HFF-Myc (cell line): ENCODE measurements around the gene ZSCAN10.

Source experiments
- DNase-seq: peaks from one replicate; pipeline ENCODE4 v3.0.0-alpha.2; 2011; ENCODE audit warnings: low read depth; ENCODE audit errors: extremely low read depth
- H3K4me3 ChIP-seq: replicated peaks from 2 replicates; pipeline ENCODE4 v1.5.1; 2011; ENCODE audit warnings: low read depth, mild to moderate bottlenecking, control low read depth, low read length
- TF ChIP-seq, protein P1 (sequence below): IDR thresholded peaks from 2 replicates; pipeline ENCODE4 v1.5.1; 2012; ENCODE audit warnings: mild to moderate bottlenecking, low read depth, low read length, control low read depth; ENCODE audit errors: missing control alignments

Gene ZSCAN10

DNA sequence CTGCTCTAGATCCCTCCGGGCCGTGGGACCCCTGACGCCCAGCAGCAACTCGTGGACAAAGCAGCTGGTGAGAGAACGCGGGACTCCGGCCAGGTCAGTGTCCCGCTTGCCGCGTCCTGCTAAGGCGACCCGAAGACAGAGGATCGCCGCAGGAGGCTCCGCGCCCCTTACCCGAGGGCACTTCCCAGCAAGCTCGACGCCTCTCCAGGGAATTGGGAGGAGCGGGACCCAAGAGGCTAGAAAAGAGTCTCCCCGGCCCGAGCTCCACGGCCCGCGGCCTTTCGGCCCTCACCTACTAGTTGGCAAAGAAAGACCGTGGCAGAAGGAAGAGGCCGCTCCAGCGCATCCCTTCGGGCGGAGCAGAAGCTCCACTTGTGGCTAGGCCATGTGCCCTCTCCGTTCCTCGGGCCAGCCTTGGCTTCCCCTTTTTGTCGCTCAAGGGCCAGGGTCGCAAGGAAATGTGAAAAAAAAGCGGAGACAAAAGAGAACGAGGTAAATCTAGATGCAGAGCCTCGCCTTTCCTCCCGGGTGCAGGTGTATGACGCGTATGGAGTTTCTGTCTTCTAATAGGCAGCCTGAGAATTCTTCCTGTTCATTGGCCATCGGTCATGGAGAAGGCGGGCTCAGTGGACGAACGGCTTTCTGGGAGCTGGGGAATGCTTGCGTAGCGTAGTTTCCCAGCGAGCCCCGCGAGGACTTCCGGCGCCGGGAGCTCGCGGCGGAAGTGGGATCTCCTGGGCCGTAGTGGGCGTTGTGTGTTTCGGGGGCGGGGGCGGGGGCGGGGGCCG is 35.4 kb upstream of the ZSCAN10 start, which contains the start of gene ZNF213:
ZNF213 (plus strand) TSS at position 692 of the 788 bp plus-strand sequence. CDS start 2,252 bp downstream, outside the sequence.
- H3K4me3 ChIP-seq, result peak within 1 kb of the TSS; percentile 98
- DNase-seq, result peak; percentile 97
- TF ChIP-seq, protein P1, sequence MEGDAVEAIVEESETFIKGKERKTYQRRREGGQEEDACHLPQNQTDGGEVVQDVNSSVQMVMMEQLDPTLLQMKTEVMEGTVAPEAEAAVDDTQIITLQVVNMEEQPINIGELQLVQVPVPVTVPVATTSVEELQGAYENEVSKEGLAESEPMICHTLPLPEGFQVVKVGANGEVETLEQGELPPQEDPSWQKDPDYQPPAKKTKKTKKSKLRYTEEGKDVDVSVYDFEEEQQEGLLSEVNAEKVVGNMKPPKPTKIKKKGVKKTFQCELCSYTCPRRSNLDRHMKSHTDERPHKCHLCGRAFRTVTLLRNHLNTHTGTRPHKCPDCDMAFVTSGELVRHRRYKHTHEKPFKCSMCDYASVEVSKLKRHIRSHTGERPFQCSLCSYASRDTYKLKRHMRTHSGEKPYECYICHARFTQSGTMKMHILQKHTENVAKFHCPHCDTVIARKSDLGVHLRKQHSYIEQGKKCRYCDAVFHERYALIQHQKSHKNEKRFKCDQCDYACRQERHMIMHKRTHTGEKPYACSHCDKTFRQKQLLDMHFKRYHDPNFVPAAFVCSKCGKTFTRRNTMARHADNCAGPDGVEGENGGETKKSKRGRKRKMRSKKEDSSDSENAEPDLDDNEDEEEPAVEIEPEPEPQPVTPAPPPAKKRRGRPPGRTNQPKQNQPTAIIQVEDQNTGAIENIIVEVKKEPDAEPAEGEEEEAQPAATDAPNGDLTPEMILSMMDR, result no peak

DNA sequence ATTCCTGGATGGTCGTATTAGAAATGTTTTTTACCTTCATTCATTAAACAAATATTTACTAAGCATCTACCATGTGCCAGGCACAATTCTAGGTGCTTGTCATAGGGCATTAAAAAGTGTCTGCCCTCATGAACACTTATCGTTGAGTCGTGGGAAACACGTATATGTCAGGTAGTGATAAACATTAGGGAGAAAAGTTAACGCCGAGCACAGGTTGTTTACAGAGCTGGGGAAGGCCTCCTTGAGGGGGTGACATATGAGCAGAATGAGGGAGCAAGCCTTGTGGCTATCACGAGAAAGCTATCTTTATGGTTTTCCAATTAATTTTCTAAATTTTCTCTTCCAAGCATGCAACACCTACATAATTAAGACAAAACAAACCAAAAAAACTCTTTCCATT is 34.8 kb upstream of the ZSCAN10 start:
- H3K4me3 ChIP-seq, result peak overlapping the region; percentile 98
- no peak for DNase-seq
- TF ChIP-seq, protein P1, result no peak

DNA sequence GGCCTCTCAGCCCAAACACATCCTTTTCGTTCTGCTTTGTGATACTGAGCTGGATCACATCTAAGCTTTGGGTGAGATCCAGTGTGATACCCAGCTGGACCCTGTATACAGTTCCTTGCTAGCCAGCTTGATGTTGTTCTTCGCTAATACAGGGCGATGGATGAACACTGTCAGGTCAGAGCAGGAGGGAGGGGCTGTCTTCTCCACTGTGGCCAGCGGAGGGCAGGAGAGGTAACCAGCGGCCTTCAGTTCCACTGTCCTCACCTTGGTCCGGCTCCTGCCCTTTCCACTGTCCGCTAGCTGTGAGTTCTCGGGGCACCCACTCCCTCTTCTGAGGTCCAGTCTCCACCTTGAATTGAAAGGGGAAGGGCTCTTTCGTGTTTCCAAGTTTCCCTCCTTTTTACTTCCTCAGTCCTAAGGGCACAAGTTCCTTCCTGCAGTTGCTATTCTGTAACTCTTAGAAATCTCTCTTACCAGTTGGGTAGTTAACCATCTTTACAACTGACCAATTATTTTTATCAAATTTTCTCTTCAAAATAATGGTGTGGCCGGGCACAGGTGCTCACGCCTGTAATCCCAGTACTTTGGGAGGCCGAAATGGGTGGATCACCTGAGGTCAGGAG is 32.8 kb upstream of the ZSCAN10 start:
- H3K4me3 ChIP-seq, result no peak overlapping the region
- TF ChIP-seq, protein P1, result peak; percentile 68
- no peak for DNase-seq

DNA sequence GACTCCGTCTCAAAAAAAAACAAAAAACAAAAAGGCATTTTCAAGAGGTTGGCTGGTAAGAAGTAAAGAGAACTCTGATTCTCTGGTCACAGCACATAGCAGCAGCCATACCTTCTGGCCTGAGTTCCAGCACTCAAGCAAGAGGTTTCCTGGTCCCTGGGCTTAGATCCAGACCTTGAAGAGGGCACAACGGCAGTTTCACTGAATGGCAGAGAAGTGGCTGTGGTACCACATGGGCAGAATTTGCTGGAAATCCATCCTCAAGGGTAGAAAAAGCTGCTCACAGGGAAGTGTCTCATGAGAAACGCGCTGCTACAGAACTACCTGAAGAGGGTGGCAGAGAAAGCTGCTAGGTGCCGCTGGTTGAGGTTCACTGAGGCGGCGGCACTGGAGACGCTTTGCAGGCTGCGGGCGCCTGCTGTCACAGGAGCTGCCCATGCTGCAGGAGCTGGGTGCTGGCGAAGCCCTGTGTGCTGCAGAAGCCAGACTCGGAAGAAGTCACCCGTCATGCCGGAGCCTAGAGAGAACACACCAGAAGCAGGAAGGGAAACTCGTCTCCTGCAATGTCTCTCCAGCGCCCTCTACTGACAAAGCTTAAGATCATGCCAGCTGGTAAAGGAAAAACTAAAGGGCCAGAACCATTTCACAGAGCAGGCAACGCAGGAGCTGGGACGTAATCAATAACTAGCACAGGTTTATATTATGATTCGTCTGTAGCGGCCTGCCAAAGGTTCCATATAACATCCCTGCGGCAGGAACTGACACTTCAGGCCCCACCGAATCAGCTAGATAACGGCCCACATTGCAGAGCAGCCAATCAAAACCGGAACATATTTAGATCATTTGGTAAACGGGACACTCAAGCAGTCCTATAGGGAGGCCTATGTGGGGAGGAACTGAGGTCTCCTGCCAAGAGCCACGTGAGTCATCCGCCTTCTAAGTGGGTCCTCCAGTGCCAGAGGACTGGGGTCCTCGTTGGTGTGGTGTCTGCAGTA is 30.3 kb upstream of the ZSCAN10 start:
- TF ChIP-seq, protein P1, result peak; percentile 84
- peak overlapping the region; percentile 22; the same call in 1 of the 2 replicates for H3K4me3 ChIP-seq
- DNase-seq, result no peak

DNA sequence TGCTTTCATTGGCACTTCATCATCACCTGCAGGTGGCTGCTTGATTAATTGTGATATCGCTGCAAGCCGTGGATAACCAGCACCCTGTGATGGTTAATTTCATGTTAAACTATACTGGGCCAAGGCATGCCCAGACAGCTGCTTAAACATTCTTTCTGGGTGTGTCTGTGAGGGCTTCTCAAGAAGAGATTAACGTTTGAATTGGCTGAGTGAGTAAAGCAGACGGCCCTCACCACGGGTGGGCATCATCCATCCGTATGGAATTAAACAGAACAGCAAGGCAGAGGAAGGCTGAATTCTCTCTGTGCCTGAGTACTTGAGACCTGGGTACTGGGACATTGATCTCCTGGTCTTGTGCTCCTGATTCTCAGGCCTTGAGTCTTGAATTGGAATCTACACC is 28.7 kb upstream of the ZSCAN10 start:
- TF ChIP-seq, protein P1, result no peak
- no peak for DNase-seq
- H3K4me3 ChIP-seq, result no peak overlapping the region
